ENCODE results near the gene AKR7A2. TPM values are rescaled to one million over a fixed set of nuclear protein-coding genes. Genes with fewer than 3 reads are reported as not detected.
A peak's percentile ranks its signal among the peaks of the same experiment; 100 is the strongest.

AKR7A2 gene
- total RNA-seq, 4 donors from 2014 or later = 45.2 to 68.2 (median 59.6) TPM

GRCh38 chr1:19313961-19314882, 2.3 kb upstream of the AKR7A2 start:
- no peaks in the 10 kb centered on the region for H3K9me3 ChIP-seq
- no peak overlapping the region for H3K27ac ChIP-seq (replicated peaks in 1 of 4)
- peaks cover 0 to 22% (median 15%) of the 10 kb centered on the region in 4 donors for H3K36me3 ChIP-seq
- H3K27me3 ChIP-seq = no peaks in the 10 kb centered on the region
- H3K4me1 ChIP-seq = peaks cover 17 to 72% (median 57%) of the 10 kb centered on the region in 4 donors
- no peak for DNase-seq (ENCODE audit: extremely low spot score)
- TF ChIP-seq CTCF (IDR thresholded peaks at IDR 0.05) = no peak
- 91% methylated on average over 8 of the region's 10 CpGs for WGBS
- intact Hi-C loops (cut with DNase I) = no loop called here
- H3K4me3 ChIP-seq = no peak overlapping the region

GRCh38 chr1:19313636-19313959, 1.7 kb upstream of the AKR7A2 start:
- intact Hi-C loops (cut with DNase I) = no loop called here
- no peaks in the 10 kb centered on the region for H3K9me3 ChIP-seq
- peaks cover 0 to 16% (median 10%) of the 10 kb centered on the region in 4 donors for H3K36me3 ChIP-seq
- DNase-seq (ENCODE audit: extremely low spot score) = no peak
- H3K27me3 ChIP-seq = no peaks in the 10 kb centered on the region
- WGBS = 98% methylated on average over 4 of the region's 4 CpGs
- H3K27ac ChIP-seq (replicated peaks in 1 of 4) = no peak overlapping the region
- no peak overlapping the region for H3K4me3 ChIP-seq
- H3K4me1 ChIP-seq = peaks cover 17 to 72% (median 57%) of the 10 kb centered on the region in 4 donors
- TF ChIP-seq POLR2A (IDR thresholded peaks at IDR 0.05; ENCODE audit: low read depth) (no peak), EP300 (IDR thresholded peaks at IDR 0.05) (no peak), POLR2AphosphoS5 (IDR thresholded peaks at IDR 0.05) (no peak), CTCF (IDR thresholded peaks at IDR 0.05) (no peak)

- Histone ChIP-seq H3K36me3 (peaks cover 2 to 15% (median 10%) of the 10 kb centered on the region in 4 donors), H3K4me3 (peak overlapping the region; percentile 71 to 91 (median 80)), H3K9me3 (no peaks in the 10 kb centered on the region), H3K27ac (replicated peaks in 1 of 4) (peak overlapping the region; percentile 84 to 93 (median 89)), H3K27me3 (no peaks in the 10 kb centered on the region), H3K4me1 (peaks cover 17 to 71% (median 57%) of the 10 kb centered on the region in 4 donors)
- no peak for TF ChIP-seq CTCF (IDR thresholded peaks at IDR 0.05)
- no peak for TF ChIP-seq POLR2A (IDR thresholded peaks at IDR 0.05; ENCODE audit: low read depth)
- TF ChIP-seq POLR2AphosphoS5 (IDR thresholded peaks at IDR 0.05) = no peak
- no peak for TF ChIP-seq EP300 (IDR thresholded peaks at IDR 0.05)
- intact Hi-C loops (cut with DNase I) = no loop called here
- DNase-seq (ENCODE audit: extremely low spot score) = no peak
- 54% methylated on average over 15 of the region's 20 CpGs for WGBS
These were observed 1.1 kb upstream of the AKR7A2 start for GRCh38 chr1:19312782-19313635.

GRCh38 chr1:19311503-19311930, 427 bp downstream of the AKR7A2 start:
- Histone ChIP-seq H3K27me3 (no peaks in the 10 kb centered on the region), H3K9me3 (no peaks in the 10 kb centered on the region), H3K4me3 (peak overlapping the region; percentile 71 to 91 (median 80)), H3K4me1 (peaks cover 17 to 61% (median 56%) of the 10 kb centered on the region in 4 donors), H3K36me3 (peaks cover 5 to 22% (median 21%) of the 10 kb centered on the region in 4 donors), H3K27ac (replicated peaks in 1 of 4) (peak overlapping the region; percentile 77 to 93 (median 86))
- 1% methylated on average over 14 of the region's 29 CpGs for WGBS
- TF ChIP-seq POLR2A (IDR thresholded peaks at IDR 0.05; ENCODE audit: low read depth) (no peak), CTCF (IDR thresholded peaks at IDR 0.05) (no peak), EP300 (IDR thresholded peaks at IDR 0.05) (no peak), POLR2AphosphoS5 (IDR thresholded peaks at IDR 0.05) (no peak)
- DNase-seq (ENCODE audit: extremely low spot score) = no peak
- intact Hi-C loops (cut with DNase I) = no loop called here
